Stimulated activated CD4-positive, alpha-beta T cell treated with anti-CD3 and anti-CD28 coated beads, Interleukin-12 subunit alpha, Interleukin-12 subunit beta, amount 100 ng/mL, for 48 hours (primary cell): ENCODE measurements around the gene EPB41.
A peak's percentile ranks its signal among the peaks of the same experiment; 100 is the strongest.
"Not testable (repeated sequence)": the region's sequence is repeated elsewhere in the genome, so short reads cannot be mapped to it uniquely, and the experiment has no call there.

Experiments
- DNase-seq, 3 donors: peaks; one replicate each; pipeline ENCODE4 v3.0.0-alpha.2; 2020; ENCODE audit warnings: low read depth in 2 of 3, low spot score in 1 of 3

EPB41 gene

GRCh38 chr1:29045663-29046062 lies 131.3 kb downstream of the EPB41 start:
- DNase-seq: not testable (repeated sequence)

- no peak for DNase-seq
Observed at GRCh38 chr1:29047142-29047541, 132.8 kb downstream of the EPB41 start.

GRCh38 chr1:29050166-29050565 lies 135.8 kb downstream of the EPB41 start:
- no peak for DNase-seq

GRCh38 chr1:29052100-29052499 lies 137.7 kb downstream of the EPB41 start:
- DNase-seq: no peak

- no peak for DNase-seq
Observed at GRCh38 chr1:29052941-29053340, 138.6 kb downstream of the EPB41 start.

- DNase-seq: no peak
Observed at GRCh38 chr1:29055160-29055559, 140.8 kb downstream of the EPB41 start.

- DNase-seq: no peak
Observed at GRCh38 chr1:29056256-29056655, 141.9 kb downstream of the EPB41 start.

- DNase-seq: no peak
Observed at GRCh38 chr1:29057700-29058099, 143.3 kb downstream of the EPB41 start.

GRCh38 chr1:29062157-29062942 lies 148.0 kb downstream of the EPB41 start:
- peak; percentile 8 to 21 (median 8) for DNase-seq

- no peak for DNase-seq
Observed at GRCh38 chr1:29064064-29064463, 149.7 kb downstream of the EPB41 start.

GRCh38 chr1:29077155-29077554 lies 162.8 kb downstream of the EPB41 start:
- no peak for DNase-seq

- DNase-seq: not testable (repeated sequence)
Observed at GRCh38 chr1:29079916-29080629, 165.7 kb downstream of the EPB41 start.

- no peak for DNase-seq
Observed at GRCh38 chr1:29081201-29081600, 166.8 kb downstream of the EPB41 start.

- no peak for DNase-seq
Observed at GRCh38 chr1:29082519-29082918, 168.2 kb downstream of the EPB41 start.

- no peak for DNase-seq
Observed at GRCh38 chr1:29083317-29084195, 169.2 kb downstream of the EPB41 start.

- no peak for DNase-seq
Observed at GRCh38 chr1:29084196-29084521, 169.8 kb downstream of the EPB41 start.

GRCh38 chr1:29090937-29091618 lies 176.7 kb downstream of the EPB41 start:
- DNase-seq: no peak

GRCh38 chr1:29092704-29093103 lies 178.3 kb downstream of the EPB41 start:
- DNase-seq: not testable (repeated sequence)

GRCh38 chr1:29094433-29094832 lies 180.1 kb downstream of the EPB41 start:
- no peak for DNase-seq

- no peak for DNase-seq
Observed at GRCh38 chr1:29094954-29095353, 180.6 kb downstream of the EPB41 start.

GRCh38 chr1:29096231-29096886 lies 182.0 kb downstream of the EPB41 start:
- no peak for DNase-seq
